Measurements from ENCODE around the gene WNK4.

Gene WNK4

DNA sequence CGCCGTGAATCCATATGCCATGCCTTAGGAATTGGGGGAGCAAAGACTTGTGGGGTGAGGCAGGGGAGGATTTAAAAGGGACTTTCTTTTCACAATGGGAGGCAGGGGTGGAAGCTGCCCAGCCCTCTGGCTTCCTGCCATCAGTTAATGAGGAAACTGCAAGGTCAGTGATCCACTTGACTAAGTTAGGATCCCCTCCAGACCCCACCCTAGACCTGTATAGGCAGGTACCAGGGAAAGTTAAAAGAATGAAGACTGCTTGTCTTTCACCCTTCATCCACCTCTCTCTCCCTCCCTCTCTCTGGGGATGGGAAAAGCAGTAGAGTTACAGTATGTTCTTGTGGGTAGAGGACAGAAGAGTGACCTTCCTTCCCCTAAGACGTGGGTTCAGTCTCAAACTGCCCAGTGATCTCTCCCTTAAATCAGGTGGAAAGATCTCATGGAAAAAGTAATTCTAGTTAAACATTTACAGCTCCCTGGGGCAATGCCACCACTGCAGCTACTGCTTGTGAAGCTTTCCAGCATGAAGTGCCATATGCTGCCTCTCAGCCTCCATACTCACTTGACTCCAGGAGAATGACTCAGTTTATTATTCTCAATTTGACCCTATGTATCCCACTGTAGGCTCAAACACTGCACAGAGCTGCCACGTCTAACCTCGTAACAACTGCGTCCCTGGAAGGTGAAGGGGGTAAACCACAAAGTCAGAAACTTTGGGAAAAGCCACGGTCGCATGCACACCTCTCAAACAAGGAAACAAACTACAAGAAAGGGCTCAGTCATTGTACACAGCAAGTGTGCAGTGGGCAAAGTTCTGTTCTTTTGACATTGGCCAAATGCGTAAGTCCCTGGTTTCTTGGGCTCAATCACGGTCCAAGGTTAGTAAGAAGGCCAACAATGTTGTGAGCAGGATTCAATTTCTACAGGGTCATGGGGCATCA, 16.9 kb downstream of the WNK4 start:
- DNase-seq (ENCODE audit: low read depth) = no peak

GRCh38 chr17:42798011-42798382, 17.6 kb downstream of the WNK4 start:
- DNase-seq (ENCODE audit: low read depth) = no peak

DNA sequence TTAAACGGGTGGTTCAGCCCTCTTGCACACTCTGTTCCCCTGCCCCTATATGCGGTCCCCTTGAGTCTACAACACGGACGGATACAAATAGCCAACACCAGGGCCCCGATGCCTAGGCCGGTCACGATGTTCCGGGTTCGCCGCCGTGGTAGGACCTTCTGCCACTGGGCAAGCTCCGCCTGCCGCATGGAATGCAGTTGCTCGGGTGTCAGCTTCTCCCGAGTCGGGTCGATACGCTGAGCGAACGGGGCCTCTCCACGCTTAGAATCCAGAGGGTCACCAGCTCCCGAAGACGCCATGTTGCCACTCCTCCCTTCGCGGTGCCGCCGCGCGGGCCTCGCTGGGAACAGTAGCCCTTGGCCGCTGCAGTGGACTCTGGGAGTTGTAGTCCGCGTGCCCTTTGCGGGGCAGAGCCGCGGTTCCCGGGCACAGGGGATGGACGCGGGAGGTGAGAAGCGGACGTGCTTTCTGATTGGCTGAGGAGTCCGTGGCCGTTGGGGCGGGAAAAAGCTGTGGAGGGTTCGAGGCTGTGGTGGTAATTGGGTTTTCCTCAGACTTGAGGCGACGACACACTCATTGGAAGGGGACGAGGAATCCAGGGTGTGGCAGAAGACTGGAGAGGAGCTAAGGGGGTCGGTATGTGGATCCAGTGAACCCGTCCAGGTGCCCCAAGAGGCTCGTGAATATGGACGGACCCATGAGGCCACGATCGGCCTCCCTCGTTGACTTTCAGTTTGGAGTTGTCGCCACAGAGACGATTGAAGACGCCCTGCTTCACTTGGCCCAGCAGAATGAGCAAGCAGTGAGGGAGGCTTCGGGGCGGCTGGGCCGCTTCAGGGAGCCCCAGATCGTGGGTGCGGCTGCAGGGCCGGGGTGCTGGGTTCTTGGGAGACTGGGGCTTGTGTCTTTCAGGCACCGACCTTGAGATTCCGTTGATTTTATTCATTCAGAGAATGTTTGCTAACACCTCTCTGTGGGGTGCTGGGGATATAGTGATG, 18.3 kb downstream of the WNK4 start, which contains the start of the genes CNTD1 and COA3:
CNTD1 (plus strand) TSS at position 479 of the 998 bp plus-strand sequence; CDS start at position 686, 207 bp downstream.
COA3 (minus strand) TSS at position 322 of the 998 bp plus-strand sequence; CDS start at position 299, 23 bp downstream.
- peak; percentile 61 for DNase-seq (ENCODE audit: low read depth)

DNA sequence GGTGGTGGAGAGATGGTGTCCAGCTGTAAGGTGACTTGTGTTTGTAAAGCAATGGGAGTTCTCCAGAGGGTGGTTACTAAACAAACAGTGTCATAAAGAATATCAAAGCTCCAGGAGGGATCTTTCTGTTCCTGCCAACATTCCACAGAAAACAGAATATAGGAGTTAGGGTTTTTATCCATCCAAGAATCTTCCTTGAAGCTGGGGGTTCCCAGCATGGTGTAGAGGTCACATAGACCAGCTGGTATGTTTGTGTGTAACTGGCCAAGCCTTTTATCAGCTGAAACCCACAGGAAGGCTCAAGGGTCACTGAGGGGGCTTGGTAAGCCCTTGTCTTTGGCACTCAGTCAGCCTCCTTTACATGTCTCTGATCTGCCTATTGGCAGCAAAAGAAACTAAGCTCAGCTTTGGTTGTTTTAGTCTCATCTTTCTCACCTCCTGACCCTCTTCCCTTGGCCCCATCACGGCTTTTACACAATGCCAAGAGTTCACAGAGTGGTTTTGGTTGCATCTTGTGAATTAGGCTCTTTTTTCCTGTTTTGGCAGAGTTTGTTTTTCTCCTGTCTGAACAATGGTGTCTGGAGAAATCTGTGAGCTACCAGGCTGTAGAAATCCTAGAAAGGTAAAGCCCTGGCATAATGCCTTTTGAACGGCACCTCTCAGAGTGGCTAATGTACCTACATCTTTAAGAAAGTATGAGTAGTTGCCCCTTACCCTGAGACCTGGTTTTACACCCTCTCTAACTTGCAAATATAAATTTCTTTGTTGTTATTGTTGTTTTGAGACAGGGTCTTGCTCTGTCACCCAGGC, 22.9 kb downstream of the WNK4 start:
- no peak for DNase-seq (ENCODE audit: low read depth)

- no peak for DNase-seq (ENCODE audit: low read depth)
These were observed 24.5 kb downstream of the WNK4 start for GRCh38 chr17:42804918-42805367.

DNA sequence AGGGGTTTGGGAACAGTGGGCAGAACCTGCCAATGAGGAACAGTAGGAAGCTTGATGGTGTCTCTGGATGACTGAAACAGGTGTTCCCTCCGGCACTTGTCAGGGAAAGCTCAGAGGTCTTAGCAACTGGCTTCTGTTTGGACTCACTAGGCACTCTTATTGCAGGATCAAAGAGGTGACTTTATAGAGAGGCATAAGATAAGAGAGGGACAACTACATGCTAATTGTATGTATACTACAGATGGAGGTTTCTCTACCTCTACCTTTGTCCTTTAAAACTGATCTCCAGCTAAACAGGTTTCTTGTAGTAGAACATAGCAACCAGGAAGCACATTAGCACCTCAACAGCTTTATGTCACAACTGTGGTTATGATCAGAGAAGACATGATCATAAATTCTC, 25.8 kb downstream of the WNK4 start:
- no peak for DNase-seq (ENCODE audit: low read depth)

DNA sequence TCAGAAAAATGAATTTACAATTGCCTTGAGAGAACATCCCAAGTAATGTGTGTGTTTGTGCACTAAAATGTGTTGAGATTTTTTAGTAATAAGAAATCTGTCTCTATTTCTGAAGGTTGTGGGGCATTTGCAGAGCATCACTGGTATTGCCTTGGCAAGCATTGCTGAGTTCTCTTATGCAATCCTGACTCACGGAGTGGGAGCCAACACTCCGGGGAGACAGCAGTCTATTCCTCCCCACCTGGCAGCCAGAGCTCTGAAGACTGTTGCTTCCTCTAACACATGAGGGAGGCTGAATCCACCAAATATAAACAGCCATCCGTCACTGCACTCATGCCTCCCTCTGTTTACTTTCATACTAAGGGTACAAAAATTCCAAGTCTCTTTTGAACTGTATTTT, 28.8 kb downstream of the WNK4 start:
- no peak for DNase-seq (ENCODE audit: low read depth)

GRCh38 chr17:42814633-42815399, 34.4 kb downstream of the WNK4 start:
- no peak for DNase-seq (ENCODE audit: low read depth)

GRCh38 chr17:42817866-42818265, 37.5 kb downstream of the WNK4 start:
- DNase-seq (ENCODE audit: low read depth) = no peak

GRCh38 chr17:42818379-42818778, 38.0 kb downstream of the WNK4 start:
- DNase-seq (ENCODE audit: low read depth) = no peak

GRCh38 chr17:42819939-42820535, 39.6 kb downstream of the WNK4 start:
- DNase-seq (ENCODE audit: low read depth) = peak; percentile 56

- no peak for DNase-seq (ENCODE audit: low read depth)
These were observed 40.8 kb downstream of the WNK4 start for GRCh38 chr17:42821176-42821575.

- DNase-seq (ENCODE audit: low read depth) = no peak
These were observed 47.1 kb downstream of the WNK4 start for GRCh38 chr17:42827472-42827871.

- no peak for DNase-seq (ENCODE audit: low read depth)
These were observed 50.6 kb downstream of the WNK4 start for GRCh38 chr17:42830971-42831370.

GRCh38 chr17:42832213-42832933, 52.0 kb downstream of the WNK4 start:
- no peak for DNase-seq (ENCODE audit: low read depth)

DNA sequence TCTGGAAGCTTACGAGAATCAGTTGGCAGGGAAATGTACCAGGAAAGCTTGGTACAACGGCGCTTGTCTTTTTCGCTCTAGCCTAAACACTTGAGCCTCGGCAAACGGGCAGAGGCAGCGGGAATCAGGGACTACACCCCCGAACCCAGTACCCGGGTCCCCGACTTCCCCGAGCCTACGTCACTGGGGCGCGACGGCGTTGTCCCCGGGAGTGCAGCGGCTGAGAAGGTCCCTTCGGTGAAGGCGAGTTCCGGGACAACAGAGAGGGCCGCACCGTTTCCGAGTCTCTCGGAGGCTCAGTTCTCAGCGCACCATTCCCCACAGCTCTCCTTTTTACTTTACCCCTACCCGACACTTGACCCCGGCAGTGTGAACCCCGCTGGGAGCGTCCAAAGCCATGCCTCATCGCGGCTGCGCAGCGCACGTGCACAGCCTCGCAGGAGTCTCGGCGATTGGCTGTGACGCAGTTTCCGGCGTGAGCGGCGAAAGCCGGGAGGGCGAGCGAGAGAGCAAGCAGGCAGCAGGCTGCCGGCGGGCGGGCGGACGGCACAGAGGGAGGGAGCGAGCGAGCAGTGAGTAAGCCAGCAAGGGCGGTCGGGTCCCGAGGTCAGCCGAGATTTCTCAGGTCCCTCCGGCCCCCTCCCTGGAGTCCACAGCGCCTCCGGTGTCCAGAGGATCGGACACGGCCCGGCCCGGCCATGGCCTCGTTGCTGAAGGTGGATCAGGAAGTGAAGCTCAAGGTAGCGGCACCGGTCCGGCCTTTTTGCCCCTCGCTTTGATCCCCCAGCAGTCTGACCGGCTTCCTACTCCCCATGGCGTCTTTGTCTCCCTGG, 52.7 kb downstream of the WNK4 start, which contains the start of gene PSME3:
PSME3 (plus strand) TSS at position 464 of the 833 bp plus-strand sequence; CDS start at position 699, 235 bp downstream.
- DNase-seq (ENCODE audit: low read depth) = peak; percentile 81

DNA sequence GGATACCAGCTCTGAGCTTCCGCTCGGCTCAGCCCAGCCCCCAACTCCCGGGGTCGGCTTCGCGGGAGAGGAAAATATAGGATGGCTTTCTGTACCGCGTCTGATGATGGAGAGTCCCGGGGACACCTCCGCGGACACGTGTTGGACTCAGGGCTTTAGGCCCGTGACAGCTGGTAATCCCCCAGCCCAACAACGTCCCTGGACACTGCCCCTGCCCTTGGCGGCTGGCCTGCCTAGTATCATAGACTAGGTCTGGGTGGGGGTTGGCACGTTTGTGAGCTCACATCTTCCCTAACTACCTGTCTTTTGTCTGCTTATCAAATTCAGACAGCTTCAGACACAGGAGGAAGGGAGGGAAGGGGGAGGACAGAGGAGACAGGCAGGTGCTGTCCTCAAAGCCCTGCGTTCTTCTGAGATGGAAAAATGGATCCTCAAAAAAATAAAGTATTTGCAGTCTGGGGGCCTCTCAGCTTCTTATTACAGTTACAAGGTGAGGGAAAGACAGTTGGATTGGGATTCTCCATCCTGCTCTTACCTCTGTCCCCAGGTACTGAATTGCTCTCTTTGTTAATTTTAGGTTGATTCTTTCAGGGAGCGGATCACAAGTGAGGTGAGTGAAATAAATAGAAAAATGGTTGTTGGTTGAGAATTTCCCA, 53.5 kb downstream of the WNK4 start:
- DNase-seq (ENCODE audit: low read depth) = no peak

DNA sequence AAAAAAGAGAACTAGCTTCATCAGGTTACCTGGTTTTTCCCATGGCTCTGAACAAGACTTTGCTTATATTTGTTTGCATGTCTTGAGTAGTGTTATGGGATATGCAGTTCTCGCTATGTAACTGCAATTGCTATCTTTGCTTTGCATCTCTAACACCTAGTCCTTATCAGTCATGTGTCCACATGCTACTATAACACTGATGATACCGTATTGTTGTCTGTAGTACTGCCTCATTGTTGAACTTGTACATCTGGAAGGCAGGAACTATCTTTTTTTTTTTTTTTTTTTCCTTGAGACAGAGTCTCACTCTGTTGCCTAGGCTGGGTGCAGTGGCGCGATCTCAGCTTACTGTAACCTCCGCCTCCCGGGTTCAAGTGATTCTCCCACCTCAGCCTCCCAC, 55.3 kb downstream of the WNK4 start:
- no peak for DNase-seq (ENCODE audit: low read depth)

Measured in activated T-cell treated with anti-CD3 and anti-CD28 coated beads for 1 hour (primary cell).